Measurements from ENCODE around the gene DNAH9.

Gene DNAH9

GRCh38 chr17:11598274-11599221 lies at the start of gene DNAH9:
DNAH9 (plus strand) TSS chr17:11598470; CDS start chr17:11598499, 29 bp downstream.
- peak; percentile 97 for DNase-seq

- no peak for DNase-seq
These were observed 47.8 kb upstream of the DNAH9 start for GRCh38 chr17:11550431-11550830.

DNA sequence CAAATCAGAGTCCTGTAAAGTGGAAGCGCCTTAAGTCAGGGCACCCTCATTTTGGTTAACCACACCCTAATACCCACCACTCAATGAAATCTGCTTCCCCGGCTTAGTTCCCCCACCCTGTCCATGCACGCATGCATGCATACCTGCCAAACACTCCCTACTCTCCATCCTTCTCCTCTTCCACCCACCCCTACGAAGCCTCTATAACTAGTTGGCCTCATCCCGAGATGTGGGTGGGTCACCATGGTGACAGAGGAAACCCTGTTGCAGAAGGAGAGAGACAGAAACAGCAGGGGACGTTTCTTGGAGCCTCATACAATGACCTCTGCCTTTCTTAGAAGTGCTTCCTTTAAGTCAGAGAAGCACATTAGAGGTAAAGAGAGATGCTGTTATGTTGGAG lies 46.8 kb upstream of the DNAH9 start:
- DNase-seq = no peak

DNA sequence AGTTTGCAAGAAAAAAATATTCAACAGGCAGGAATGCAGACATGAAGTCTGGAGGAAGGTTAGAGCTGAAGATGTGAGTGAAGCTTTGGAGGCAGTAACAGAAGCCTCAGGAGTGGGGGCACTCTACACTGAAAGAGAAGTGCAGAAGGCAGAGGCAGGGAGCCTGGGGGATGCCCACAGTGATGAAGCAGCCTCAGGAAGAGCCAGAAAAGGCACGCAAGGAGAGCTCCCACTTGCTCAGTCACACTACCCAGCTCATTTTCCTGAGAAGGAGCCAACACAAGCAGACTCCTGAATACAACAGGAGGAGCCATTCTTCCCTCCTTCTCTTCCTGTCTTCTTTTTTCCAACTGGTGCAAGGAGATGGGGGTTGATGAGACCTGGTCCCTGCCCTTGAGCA lies 45.1 kb upstream of the DNAH9 start:
- no peak for DNase-seq

DNA sequence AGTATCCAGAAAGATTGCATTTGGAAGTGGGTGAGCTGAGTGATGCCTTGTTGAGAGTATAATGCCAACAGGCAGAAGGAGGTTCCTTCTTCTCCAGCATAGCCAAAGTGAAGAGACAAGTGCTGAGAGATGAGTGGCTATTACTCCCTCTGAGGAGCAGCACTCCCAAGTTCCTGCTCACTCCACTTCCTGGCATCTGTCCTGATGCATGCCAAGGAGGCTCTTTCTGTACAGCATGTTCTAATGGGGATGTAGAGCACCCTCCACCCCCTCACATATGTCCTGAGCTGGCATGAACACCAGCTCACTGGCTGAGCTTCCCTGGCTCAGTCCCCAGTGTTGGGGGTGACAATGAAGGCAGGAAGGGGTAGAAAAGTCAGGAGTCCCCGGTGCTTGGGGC lies 44.2 kb upstream of the DNAH9 start:
- DNase-seq = no peak

GRCh38 chr17:11554542-11554941 lies 43.7 kb upstream of the DNAH9 start:
- DNase-seq = no peak

- no peak for DNase-seq
These were observed 42.7 kb upstream of the DNAH9 start for GRCh38 chr17:11555530-11555929.

DNA sequence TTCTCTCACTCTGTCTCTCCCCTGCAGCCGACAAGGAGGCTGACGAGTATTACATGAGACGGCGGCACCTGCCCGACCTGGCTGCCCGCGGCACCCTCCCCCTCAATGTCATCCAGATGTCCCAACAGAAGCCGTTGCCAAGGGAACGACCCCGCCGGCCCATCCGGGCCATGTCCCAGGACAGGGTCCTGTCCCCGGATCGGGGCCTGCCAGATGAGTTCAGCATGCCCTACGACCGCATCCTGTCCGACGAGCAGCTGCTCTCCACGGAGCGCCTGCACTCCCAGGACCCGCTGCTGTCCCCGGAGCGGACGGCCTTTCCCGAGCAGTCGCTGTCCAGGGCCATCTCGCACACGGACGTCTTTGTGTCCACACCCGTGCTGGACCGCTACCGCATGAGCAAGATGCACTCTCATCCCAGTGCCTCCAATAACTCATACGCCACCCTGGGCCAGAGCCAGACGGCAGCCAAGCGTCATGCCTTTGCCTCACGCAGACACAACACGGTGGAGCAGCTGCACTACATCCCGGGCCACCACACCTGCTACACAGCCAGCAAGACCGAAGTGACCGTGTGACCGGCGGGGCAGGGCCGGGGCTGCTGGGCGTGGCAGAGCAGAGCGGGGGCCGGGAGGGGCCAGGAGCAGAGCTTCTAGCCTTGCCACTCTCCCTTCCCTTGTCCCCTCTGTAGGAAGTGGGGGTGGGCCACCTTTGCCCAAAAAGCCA lies 40.4 kb upstream of the DNAH9 start:
- DNase-seq = no peak

DNA sequence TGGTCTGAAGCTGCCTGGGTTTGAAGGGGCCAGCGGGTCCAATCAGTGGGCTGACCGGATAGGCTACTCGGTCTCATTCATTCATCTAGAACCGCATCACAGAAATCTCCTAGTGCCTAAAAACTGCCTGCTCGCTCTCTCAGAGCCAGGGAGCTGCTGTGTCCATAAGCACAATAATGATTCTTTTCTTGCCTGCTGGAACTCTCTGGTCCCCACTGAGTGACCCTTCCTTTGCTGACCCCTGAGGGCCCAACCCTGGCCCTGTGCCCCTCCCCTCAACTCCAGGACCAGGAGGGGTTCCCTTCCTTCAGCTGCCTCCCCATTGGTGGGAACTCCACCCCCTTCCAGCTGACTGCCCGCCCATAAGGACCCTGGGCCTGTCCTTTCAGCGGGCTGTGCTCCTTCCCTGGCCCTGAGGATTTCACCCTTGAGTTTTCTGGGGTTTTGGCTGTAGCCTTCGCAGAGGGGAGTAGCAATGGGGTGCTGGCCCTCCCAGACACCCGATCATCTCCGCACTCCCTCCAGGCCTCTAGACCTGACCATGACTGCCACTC lies 39.5 kb upstream of the DNAH9 start:
- DNase-seq = no peak

DNA sequence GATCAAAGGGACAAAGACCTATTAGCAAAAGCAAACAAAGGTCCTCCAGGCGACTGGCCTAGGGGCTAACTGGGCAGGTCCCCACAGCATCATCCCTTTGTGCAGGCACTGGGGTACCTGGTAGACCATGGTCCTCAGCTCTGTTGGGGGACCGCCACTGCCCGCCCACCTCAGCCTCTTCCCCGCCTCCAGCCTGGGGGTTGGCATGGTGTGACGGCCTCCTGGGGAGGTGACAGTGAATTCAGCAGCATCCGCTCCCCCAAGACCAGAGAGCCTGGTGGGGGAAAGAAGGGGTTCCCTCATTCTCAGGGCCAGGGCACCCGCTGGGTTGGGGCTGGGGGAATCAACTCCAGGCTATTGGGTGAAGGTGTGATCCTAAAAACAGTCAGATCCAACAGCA lies 38.7 kb upstream of the DNAH9 start:
- no peak for DNase-seq

- DNase-seq = no peak
These were observed 37.0 kb upstream of the DNAH9 start for GRCh38 chr17:11561281-11561680.

DNA sequence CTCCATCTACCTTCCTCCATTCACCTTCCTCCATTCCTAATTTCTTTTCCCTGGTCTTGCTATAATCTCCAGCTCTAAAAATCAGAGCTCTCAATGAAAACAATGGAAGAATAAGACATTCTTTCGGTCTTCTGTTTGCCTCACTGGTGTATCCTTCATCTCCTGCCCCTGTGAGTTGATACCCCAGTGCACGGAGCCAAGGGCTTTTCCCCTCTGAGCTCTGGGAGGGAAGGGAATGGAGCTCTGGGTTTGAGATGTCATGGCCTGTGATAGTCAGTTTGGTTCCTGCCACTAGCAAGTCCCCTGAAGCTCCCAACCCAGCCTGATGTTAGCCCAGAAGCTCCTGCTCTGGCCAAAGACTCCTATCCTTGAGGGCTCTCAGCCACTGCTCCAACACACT lies 36.6 kb upstream of the DNAH9 start:
- DNase-seq = no peak

DNA sequence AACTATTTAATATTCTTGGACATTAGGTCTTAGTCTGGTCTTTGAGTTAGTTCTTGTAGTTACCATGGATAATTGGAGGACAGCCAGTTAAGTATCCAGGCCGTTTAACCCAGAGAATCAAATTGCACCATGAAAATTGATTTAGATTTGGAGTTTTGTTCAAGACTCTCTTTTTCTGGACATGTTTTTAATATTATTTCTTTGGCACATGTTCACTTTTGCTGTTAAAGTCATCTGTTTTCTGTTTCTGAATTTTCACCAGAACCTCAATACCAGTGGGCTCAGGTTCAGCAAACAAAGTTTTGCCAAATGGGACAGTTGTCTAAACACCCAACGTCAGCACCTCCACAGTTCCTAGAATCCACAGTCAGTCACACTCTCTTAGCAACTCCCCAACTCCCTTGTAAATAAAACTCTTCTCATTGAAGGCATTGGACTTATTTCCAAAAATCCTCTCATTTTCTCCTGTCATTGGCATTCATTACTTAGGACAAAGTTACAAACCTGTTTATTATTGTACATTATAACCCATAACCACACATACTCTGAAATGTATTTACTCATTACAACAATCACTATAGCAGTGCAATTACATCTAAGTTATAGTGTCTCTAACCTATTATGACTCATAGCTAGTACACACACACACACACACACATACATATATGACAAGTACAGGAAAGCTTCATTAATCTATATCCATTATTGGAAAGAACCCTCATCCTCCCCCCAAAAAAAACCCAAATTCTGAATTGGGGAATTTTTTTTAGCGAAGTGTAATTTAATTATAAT lies 33.5 kb upstream of the DNAH9 start:
- DNase-seq = peak; percentile 86

GRCh38 chr17:11565591-11565990 lies 32.7 kb upstream of the DNAH9 start:
- DNase-seq = no peak

GRCh38 chr17:11578998-11579397 lies 19.3 kb upstream of the DNAH9 start:
- DNase-seq = peak; percentile 64

DNA sequence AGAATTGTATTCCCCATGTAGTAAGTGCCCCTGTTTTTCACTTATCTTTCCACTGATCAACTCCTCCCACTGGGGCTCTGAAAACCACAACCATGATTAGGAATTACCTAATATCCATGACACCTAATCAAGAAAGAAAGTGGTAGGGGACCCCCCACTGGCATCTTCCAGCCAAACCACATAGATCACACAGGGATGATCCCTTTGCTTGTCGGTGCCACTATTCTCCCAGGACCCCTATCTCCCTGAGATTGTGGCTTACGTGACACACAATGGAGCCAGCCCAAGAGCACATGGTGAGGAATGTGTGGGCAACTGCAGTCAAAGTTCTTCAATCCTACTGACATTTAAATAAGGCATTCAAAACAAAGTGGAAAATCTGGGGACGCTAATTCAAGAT lies 17.6 kb upstream of the DNAH9 start:
- no peak for DNase-seq

GRCh38 chr17:11582217-11582616 lies 16.1 kb upstream of the DNAH9 start:
- DNase-seq = no peak

GRCh38 chr17:11583306-11583992 lies 14.8 kb upstream of the DNAH9 start:
- DNase-seq = no peak

DNA sequence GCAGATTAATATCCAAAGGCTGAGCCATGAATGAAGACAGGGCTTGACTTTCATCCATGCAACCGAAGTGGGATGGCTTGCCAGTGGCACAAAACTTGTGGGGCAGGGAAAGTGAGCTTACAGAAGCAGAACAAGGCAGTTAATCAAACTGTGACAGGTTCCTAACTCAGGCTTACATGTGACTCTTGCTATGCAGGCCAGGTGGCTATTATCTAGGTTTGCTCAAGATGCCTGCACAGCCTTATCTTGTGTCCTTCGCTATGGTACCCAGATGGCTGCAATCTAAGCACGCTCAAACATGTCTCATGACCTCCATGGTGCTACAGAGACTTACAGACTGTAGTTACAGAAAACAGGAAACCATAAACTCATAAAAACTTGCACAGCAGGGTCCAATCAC lies 8.6 kb upstream of the DNAH9 start:
- no peak for DNase-seq

- DNase-seq = no peak
These were observed 3.4 kb downstream of the DNAH9 start for GRCh38 chr17:11601661-11602060.

DNA sequence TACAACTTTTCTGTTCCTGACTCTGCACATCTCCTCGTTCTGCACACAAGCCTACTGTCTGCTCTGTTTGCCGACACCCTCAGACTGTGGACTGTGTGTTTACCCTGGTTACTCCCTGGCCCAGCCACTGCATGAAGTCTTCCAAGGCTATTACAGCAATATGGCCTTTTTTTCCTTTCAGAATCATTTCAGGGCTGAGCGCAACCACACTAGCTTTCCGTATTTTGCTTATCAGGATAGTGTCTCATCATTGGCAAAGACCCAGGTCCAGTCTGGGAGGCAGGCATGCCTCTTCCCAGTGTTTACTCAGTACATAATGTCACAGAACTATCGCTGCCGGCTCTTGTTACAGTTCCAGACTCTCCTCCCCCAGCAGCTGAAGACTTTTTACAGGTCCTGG lies 10.1 kb downstream of the DNAH9 start:
- DNase-seq = peak; percentile 65

GRCh38 chr17:11610999-11611566 lies 12.8 kb downstream of the DNAH9 start:
- no peak for DNase-seq
